CD4-positive, alpha-beta T cell treated with Interferon alpha-2 for 1 hour (primary cell): Measurements from ENCODE around the gene ZNF780B.
A peak's percentile ranks its signal among the peaks of the same experiment; 100 is the strongest.
"Not testable (repeated sequence)": the region's sequence is repeated elsewhere in the genome, so short reads cannot be mapped to it uniquely, and the experiment has no call there.

Source experiments
- DNase-seq, 2 donors: peaks; one replicate each; pipeline ENCODE4 v3.0.0-alpha.2; 2020 to 2022

Gene ZNF780B

DNA sequence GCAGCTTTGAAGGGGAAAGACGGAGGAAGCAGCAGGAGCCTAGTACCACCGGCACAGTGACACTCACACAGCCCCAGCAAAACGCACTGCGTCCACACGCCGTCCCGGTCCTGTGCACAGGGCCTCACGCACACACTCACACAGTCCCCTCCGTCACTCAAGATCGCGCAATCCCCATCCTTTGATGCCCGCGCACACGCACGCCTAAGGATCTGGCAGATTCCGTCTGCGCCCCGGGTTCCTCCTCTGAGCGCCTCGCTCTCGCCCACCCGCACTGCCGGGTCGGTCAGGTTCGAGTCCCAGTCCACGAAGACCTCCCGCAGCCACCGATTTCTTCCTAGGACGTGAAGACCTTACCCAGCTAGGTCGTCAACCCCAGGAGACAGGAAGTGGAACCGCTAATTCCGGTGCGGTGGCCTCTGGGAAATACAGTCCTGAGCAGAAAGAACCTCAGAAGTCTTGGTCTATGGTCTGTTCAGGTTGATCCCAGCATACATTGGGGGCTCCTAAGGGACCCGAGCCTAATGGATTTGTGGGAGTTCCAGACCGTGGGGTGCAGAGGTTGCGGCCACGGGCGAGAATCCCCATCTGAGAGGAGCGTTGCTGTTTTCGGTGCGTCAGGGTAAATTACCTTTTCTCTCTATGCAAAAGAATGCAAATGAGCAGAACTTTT is at the start of gene ZNF780B:
Gene ZNF780B, minus strand, starts transcription at position 400 of the 673 bp plus-strand sequence. CDS start 5,899 bp downstream, outside the sequence.
- DNase-seq, result peak; percentile 52 to 69

DNA sequence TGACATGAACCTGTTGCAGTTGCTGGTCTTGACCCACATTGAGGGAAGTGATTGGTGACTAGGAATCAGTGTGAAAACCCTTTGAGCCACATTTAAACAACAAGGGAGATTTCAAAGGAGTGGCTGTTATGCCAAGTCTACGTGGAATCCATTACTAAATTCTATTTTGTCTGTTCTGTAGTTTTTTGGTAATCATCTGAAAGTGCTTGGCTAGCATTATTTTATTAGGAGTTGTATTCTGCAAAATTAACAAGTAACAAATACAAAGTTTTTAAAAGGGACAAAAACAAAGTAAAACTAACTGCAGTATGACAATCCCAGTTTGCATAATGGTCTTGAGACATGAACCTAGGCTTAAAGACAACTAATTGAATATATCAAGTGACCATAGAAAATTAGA is 48.7 kb upstream of the ZNF780B start:
- no peak for DNase-seq

DNA sequence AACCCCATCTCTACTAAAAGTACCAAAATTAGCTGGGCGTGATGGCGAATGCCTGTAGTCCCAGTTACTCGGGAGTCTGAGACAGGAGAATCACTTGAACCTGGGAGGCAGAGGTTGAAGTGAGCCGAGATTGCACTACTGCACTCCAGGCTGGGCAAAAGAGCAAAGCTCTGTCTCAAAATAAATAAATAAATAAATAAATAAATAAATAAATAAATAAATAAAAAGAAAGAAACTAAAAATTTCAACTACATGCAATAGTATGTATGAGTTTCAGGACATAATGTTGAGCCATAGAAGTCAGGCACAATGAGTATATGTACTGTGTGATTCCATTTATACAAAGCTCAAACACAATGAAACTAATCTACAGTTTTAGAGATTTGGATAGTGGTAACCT is 47.6 kb upstream of the ZNF780B start:
- no peak for DNase-seq

DNA sequence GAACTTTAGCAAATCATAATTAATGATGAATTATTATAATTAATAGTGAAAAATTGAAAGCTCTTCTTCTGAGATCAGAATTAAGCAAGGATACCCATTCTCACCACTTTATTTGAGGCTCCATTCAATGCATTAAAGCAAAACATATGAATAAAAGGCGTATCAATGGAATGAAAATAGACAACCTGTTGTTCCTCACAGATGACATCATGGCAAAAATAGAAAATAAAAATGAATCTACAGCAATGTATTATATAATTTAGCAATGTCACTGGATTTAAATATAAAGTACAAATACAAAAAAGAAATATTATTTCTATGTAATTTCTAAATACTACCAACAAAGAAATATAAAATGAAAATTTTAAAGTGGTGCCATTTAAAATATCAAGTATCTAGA is 45.8 kb upstream of the ZNF780B start:
- no peak for DNase-seq

DNA sequence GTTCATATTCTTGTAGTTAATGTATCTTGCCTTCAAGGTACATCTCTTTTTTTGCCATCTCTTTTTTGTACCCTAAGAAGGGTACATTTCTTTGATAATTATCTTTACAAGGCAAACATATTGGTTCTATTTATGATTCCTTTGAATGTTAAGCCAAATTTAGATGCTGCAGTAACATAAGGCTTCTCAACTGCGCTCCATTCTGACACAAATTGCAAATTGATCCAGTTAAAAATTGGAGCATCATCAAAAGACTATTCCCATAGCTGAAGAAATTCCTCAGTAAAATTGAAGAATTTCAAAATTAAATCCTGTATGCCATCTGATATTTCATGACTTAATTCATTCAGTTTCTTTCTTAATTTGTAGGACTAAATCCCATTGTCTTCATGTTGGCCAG is 37.4 kb upstream of the ZNF780B start:
- DNase-seq, result no peak

DNA sequence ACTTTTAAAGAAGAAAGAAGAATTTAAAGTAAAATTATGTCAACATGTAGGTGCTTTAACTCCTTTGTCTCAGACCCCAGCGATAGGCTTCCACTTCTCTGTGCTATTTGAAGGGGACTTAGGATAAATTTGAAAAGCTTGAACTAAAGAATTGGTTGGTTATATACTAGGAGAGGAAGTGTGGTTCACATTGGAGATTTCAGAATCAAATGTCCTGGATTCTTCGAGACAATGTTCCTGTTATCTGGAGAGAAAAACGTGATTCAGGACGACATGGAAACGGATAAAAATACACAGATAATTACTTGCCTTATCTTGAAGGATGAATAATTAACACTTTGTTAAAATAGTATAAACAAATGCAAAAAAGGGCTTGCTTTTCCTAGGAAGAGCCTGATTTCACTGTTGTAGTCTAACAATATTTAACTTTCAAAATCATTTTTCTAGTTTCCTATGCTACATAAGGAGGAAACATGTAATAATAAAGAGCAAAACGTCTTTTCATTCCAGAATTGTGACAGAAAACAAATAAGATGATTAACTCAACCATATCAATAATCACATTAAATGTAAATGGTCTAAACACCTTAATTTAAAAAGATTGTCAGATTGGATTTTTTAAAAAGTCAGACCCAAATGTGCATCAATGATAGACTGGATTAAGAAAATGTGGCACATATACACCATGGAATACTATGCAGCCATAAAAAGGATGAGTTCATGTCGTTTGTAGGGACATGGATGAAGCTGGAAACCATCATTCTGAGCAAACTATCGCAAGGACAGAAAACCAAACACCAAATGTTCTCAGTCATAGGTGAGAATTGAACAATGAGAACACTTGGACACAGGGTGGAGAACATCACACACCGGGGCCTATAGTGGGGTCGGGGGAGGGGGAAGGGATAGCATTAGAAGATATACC is 35.4 kb upstream of the ZNF780B start:
- DNase-seq, result no peak

DNA sequence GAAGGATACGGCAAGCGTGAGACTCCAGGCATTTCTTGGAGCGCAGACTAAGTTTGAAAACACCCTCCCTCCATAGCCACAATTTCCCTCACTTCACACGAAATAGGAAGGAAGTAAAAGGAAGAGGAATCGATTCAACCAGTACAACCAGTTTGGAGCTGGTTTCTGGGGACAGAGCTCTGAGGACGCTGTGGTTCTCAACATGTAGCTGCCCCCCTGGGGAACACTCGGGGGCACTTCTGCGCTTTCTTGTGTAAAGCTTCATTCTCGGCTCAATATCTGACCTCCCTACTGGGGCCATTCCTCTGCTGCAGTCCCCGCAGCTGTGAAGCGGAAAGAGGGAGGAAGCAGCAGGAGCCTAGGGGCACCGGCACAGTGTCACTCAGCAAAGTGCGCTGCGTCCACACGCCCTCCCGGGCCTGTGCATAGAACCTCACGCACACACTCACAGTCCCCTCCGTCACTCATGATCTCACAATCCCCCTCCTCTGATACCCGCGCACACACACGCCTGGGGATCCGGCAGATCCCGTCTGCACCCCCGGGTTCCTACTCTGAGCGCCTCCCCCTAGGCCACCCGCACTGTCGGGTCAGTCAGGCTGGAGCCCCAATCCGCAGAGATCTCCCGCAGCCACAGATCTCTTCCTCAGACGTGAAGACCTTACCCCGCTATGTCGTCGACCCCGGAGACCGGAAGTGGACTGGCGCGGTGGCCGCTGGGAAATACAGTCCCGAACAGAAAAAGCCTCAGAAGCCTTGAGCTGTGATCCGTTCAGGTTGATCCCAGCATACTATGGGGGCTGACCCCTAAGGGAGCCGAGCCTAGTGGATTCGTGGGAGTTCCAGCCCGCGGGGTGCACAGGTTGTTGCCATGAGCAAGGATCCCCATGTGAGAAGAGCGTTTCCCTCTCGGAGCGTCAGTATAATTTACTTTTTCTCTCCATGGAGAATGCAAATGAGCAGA is 34.5 kb upstream of the ZNF780B start, which contains the start of gene ZNF780A:
Gene ZNF780A, minus strand, starts transcription at position 703 of the 964 bp plus-strand sequence. CDS start 6,190 bp downstream, outside the sequence.
- peak; percentile 66 to 79 for DNase-seq

DNA sequence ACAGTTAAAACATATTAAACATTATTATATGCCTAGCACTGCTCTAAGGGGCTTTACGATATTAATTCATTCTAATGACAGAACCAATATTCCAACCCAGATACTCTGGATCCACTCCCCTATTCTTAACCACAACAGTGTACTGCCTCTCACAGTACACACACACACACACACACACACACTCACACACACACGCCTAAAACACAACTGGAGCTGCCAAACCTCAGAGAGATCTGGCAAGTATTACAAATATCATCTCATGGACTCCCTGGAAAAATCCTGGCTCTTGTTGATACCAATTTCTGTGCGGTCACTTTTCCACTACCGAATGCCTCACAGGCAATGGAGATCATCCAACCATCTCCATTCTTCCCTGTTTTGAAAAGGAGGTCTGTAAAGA is 33.4 kb upstream of the ZNF780B start:
- peak in 1 of 2 donors; percentile 21 for DNase-seq

DNA sequence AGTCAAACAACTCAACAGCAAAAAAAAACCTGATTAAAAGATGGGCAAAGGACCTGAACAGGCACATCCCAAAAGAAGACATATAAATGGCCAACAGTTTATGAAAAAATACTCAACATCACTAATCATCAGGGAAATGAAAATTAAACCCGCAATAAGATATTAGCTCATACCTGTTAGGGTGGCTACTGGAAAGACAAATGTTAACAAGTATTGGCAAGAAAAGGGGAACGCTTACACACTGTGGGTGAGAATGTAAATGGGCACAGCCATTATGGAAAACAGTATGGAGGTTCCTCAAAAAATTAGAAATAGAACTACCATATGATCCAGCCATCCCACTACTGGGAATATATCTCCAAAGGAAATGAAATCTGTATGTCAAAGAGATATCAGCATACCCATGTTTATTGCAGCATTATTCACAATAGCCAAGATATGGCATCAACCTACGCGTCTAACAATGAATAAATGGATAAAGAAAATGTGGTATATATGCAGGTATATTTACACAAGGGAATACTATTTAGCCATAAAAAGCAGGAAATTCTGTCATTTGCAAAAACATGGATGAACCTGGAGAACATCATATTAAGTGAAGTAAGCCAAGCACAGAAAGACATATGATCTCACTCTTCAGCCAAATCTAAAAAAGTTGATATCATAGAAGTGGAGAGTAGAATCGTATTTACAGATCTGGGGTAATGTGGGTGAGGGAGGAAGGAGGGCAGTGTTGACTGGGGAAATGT is 32.4 kb upstream of the ZNF780B start:
- no peak for DNase-seq

DNA sequence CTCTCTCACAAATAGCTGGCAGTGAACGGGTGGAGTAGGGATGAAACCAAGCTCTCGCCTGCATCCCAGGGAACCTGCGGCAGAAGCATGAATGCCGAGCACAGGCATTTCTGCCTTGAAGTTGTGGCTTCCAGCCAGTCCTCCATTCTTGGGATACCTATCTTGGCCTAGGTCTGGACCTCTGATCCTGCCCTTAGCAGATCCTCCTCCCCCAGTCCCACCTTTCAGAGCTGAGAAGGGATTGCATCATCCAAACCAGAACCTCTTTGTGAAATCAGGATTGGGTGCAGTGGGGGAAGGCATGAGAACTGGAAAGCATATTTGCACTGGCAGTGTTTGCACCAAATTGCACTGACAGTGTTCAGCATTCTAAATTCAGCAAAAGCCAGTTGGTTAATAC is 28.9 kb upstream of the ZNF780B start:
- DNase-seq, result no peak

DNA sequence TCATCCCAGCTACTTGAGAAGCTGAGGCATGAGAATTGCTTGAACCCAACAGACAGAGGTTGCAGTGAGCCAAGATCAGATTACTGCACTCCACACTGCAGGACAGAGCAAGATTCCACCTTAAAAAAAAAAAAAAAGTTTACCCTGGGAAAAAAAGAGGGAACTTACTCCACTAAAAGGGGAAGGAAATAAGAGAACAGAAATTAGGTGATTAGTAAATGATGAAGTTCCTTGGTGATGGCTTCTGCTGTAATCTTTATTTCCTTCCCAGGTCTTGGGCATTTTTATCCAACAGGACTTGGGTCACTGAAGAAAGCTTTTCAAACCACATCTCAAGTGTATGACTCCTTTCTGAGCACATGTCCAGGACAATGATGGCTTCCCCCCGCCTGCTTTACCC is 25.4 kb upstream of the ZNF780B start:
- DNase-seq, result no peak

DNA sequence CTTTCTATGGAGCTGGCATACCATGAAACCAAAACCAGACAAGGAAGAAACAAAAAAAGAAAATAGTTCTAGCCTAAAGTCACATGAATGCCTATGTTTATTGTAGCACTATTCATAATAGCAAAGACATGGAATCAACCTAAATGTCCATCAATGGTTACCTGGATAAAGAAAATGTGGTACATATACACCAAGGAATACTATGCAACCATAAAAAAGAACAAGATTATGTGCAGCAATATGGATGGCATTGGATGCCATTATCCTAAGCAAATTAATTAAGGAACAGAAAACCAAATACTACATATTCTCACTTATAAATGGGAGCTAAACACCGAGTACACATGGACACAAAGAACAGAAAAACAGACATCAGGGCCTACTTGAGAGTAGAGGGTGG is 24.3 kb upstream of the ZNF780B start:
- DNase-seq, result no peak

DNA sequence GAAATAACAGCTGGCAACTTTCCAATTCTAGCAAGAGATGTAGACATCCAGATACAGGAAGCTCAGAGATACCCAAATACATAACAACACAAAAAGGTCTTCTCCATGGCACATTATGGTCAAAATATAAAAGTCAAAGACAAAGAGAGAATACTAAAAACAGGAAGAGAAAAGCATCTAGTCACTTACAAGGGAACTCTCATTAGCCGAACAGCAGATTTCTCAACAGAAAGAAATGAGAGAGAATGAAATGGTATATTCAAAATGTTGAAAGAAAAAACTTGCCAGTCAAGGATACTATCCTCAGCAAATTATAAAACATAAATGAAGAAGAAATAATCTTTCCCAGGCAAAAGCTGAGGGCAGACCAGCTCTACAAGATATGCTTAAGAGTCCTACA is 22.3 kb upstream of the ZNF780B start:
- no peak for DNase-seq

DNA sequence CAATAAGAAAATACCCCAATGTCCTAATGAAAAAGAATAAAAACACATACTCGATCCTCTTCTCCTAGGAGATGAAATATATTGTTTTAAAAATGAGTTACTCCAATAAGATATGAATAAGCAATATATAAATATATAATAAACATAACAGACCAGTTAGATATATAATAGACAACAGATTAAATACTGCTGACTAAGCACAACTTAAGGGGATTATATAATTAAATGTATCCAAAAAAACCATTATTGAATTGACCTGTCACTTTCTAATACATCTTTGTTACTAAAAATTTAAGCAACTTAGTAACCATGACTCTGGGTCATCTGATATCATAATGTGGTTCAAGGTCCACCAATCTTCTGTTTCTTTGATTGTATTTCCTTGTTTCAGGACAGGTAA is 14.0 kb upstream of the ZNF780B start:
- DNase-seq, result no peak

DNA sequence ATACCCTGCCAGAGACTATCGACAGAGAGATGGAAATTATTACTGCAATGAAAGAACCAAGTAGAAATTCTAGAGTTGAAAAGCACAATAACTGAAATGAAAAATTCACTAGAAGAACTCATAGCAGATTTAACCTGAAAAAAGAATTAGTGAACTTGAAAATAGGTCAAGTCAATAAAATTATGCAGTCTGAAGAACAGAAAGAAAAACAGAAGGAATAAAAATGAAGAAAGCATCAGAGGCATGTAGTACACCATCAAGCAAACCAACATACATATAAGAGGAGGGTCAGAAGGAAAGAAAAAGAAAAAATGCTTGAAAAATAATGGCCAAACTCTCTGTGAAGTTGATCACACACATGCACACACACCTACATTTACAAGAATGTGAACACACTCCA is 3.6 kb upstream of the ZNF780B start:
- DNase-seq, result no peak

DNA sequence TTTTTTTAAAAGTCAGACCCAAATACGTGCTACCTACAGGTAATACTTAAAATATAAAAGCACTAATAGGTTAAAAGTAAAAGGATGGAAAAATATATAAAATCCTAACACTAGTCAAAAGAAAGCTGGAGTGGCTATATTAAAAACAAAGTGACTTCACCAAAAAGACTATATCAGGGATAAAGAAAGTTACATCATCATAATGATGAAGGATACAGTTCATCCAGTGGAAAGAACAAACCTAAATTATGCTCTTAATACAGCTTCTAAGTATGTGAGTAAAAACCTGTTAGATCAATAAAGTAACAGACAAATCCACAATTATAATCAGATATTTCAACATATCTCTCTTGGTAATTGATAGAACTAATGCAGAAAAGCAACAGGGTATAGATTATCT is 1.1 kb upstream of the ZNF780B start:
- DNase-seq, result no peak

DNA sequence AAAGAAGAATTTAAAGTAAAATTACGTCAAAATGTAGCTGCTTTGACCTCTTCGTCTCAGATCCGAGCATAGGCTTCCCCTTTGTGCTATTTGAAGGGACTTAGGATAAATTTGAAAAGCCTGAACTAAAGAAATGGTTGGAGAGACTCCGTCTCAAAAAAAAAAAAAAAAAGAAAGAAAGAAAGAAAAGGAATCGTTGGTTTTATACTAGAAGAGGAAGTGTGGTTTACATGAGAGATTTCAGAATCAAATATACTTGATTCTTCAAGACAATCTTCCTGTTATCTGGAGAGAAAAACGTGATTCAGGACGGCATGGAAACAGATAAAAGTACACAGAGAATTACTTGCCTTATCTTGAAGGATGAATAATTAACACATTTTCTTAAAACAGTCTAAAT is 474 bp upstream of the ZNF780B start:
- no peak for DNase-seq

DNA sequence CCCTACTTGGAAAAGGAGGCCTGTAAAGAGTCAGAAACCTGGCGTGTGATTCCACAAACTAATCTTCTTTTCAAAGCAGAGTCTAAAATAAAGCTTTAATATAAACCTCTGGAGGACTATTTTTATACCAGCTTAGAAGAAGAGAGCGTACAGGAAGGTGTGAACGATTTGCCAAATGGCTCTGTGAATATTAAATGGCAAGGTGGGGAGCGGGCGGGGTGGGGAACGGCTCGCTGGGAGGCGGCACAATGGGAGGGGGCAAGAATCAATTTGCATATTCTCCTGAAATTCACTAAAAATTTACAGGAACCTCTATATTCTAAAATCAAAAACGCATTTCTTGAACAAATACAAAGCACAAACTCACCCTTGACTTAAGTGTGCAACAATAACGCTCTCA is 982 bp downstream of the ZNF780B start:
- no peak for DNase-seq

DNA sequence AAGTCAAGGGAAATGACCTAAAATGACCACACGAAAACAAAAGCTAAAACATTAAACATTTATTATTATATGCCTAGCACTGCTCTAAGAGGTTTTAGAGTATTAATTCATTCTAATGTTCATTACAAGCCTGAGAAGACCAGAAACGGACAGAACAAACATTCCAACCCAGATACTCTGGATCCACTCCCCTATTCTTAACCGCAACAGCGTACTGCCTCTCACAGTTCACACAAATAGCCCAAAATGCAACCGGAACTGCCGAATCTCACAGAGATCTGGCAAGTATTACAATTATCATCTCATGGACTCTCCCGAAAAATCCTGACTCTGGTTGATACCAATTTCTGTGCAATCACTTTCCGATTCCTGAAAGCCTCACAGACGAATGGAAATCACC is 1.4 kb downstream of the ZNF780B start:
- DNase-seq, result no peak

DNA sequence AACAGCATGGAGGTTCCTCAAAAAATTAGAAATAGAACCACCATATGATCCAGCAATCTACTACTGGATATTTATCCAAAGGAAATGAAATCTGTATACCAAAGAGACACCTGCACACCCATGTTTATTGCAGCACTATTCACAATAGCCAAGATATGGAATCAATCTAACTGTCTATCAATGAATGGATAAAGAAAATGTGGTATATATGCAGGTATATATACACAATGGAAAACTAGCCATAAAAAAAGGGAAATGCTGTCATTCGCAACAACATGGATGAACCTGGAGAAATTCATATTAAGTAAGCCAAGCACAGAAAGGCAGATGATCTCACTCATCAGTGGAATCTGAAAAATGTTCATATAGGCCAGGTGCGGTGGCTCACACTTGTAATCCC is 2.5 kb downstream of the ZNF780B start:
- DNase-seq, result no peak

DNA sequence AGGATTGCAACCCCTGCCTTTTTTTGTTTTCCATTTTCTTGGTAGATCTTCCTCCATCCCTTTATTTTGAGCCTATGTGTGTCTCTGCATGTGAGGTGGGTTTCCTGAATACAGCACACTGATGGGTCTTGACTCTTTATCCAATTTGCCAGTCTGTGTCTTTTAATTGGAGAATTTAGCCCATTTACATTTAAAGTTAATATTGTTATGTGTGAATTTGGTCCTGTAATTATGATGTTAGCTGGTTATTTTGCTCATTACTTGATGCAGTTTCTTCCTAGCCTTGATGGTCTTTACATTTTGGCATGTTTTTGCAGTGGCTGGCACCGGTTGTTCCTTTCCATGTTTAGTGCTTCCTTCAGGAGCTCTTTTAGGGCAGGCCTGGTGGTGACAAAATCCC is 14.3 kb downstream of the ZNF780B start:
- not testable (repeated sequence) for DNase-seq

DNA sequence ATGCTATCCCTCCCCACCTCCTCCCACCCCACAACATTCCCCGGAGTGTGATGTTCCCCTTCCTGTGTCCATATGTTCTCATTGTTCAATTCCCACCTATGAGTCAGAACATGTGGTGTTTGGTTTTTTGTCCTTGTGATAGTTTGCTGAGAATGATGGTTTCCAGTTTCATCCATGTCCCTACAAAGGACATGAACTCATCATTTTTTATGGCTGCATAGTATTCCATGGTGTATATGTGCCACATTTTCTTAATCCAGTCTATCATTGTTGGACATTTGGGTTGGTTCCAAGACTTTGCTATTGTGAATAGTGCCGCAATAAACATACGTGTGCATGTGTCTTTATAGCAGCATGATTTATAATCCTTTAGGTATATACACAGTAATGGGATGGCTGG is 18.0 kb downstream of the ZNF780B start:
- not testable (repeated sequence) for DNase-seq
